Fibroblast of mammary gland (primary cell): Measurements from ENCODE around the gene RABGGTA.

ENCODE experiments used
- DNase-seq: peaks from one replicate; pipeline ENCODE4 v3.0.0-alpha.2; 2010; ENCODE audit warnings: low read depth
- H3K4me3 ChIP-seq: 2 replicates; pipeline ENCODE4 v1.5.1; 2011; ENCODE audit warnings: low read depth, mild to moderate bottlenecking, low read length, moderate library complexity; ENCODE audit not compliant: control insufficient read depth
- CTCF ChIP-seq: conservative IDR thresholded peaks from 2 replicates; pipeline ENCODE4 v1.5.1; 2011; ENCODE audit warnings: low read depth, low read length, inconsistent platforms; ENCODE audit not compliant: control insufficient read depth, insufficient read depth

The RABGGTA gene

GRCh38 chr14:24266344-24267244, 4.8 kb downstream of the RABGGTA start:
- no peak for DNase-seq
- no peak for TF ChIP-seq CTCF
- H3K4me3 ChIP-seq = no peak overlapping the region

- TF ChIP-seq CTCF = no peak
- no peak overlapping the region for H3K4me3 ChIP-seq
- DNase-seq = no peak
Observed at GRCh38 chr14:24264298-24264697, 7.1 kb downstream of the RABGGTA start.

DNA sequence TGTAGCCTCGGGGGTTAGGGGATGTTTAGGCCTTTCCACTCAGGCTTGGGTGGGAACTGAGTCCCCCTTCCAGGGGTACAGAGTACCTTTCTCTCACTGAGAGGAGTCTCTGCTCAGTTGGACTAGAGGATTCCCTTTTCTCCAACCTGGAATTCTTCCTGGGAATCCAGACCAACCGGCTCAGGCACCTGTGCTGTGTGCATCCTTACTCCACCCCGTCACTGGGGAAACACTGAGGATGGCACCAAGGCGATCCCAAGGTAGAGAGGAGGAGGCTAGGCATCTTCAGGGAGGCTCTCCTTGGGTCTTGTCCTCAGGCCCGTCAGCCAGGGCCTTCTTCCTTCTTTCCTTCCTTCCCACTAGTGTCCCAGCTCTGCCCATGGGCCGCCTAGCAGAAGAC, 7.5 kb downstream of the RABGGTA start:
- no peak for DNase-seq
- no peak overlapping the region for H3K4me3 ChIP-seq
- no peak for TF ChIP-seq CTCF

GRCh38 chr14:24262821-24263733, 8.3 kb downstream of the RABGGTA start, which contains the start of gene TGM1:
TGM1 (minus strand) TSS chr14:24263177; CDS start chr14:24262352, 825 bp downstream.
- no peak within 1 kb of the TSS for H3K4me3 ChIP-seq
- TF ChIP-seq CTCF = no peak
- no peak for DNase-seq

DNA sequence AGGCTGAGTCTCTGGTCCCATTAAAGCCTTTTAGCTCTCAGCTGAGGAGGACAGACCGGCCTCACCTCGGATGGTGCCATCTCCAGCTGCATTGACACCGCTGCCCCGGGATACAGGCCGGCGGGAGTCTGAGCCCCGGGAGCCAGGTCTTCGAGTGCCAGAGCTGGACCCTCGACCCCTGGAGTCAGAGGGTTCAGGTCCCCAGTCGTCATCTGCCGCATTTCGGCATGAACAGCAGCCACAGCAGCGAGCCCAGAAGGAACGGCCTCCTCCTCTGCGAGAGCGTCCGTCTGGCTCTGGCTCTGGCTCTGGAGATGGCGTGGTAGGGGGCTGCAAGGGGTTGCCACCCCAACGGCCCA, 9.4 kb downstream of the RABGGTA start:
- no peak overlapping the region for H3K4me3 ChIP-seq
- no peak for TF ChIP-seq CTCF
- DNase-seq = no peak

DNA sequence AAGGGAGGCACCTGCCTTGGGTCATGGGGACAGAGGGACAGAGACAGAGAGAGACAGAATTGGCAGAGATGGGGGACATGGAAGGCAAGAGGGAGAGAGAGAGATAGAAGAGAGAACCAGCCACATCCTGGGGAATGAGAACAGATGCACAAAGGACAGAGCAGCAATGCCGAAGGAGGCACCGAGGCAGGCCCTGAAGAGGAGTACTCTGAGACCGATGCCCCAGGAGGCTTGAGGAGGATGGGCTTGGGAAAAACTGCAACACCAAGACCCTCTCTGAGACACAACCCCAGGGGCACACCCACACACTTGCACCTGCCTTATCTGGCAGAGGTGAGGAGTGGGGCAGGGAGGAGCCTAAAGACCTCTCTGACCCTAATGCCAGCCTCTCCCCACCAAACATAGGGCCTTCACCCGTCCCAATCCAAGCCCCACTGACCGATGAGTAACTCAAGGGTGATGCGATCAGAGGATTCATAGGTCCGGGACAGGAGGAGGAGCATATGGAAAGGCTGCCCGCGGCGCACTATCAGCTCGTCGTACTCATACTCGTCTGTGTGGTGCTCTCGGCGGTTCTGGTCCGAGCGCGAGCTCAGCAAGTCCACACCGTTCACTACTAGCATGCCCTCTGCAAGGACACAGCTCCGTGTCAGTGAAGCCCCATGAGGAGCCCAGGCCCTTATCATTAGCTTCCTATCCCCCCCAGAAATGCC, 10.0 kb downstream of the RABGGTA start:
- H3K4me3 ChIP-seq = no peak overlapping the region
- DNase-seq = no peak
- no peak for TF ChIP-seq CTCF
